ENCODE results near the gene IFNL4. TPM values are rescaled to one million over a fixed set of nuclear protein-coding genes. Genes with fewer than 3 reads are reported as not detected.
A peak's percentile ranks its signal among the peaks of the same experiment; 100 is the strongest.

The IFNL4 gene
- total RNA-seq, 1 experiment from 2014 or later: not detected

GRCh38 chr19:39197808-39198207 lies 50.8 kb downstream of the IFNL4 start:
- no peak overlapping the region for H3K4me2 ChIP-seq (ENCODE audit: insufficient read depth, insufficient read length, low read length)
- H2BK15ac ChIP-seq (ENCODE audit: low read depth, low read length): no peak overlapping the region
- no peaks in the 10 kb centered on the region for H3K79me2 ChIP-seq (ENCODE audit: insufficient read depth, low read length)
- H3K56ac ChIP-seq (ENCODE audit: insufficient read length, low read depth, low read length): no peak overlapping the region
- no peak overlapping the region for H2BK12ac ChIP-seq (ENCODE audit: insufficient read length, low read depth, low read length)
- DNase-seq: no peak
- no peak overlapping the region for H2BK120ac ChIP-seq (ENCODE audit: low read depth, low read length, poor library complexity, severe bottlenecking)
- no peak overlapping the region for H3K18ac ChIP-seq (ENCODE audit: insufficient read length, low read depth, low read length)
- H3K14ac ChIP-seq (ENCODE audit: insufficient read depth, low read length): no peak overlapping the region
- H2BK5ac ChIP-seq (ENCODE audit: insufficient read length, low read length): no peak overlapping the region
- H3K27ac ChIP-seq (ENCODE audit: insufficient read length, low read depth, low read length): no peak overlapping the region
- no peaks in the 10 kb centered on the region for H3K9me3 ChIP-seq (ENCODE audit: control insufficient read depth, low read depth, low read length)
- H3K4me3 Mint-ChIP-seq: peak overlapping the region; percentile 41 to 74; a peak in 4 of 5 replicates
- H3T11ph ChIP-seq (ENCODE audit: low read length): no peak overlapping the region
- WGBS (ENCODE audit: extremely low coverage, insufficient read length, low lambda C conversion rate): no CpG with 5 or more reads among the region's 5 CpGs
- H3K27me3 Mint-ChIP-seq (ENCODE audit: low read depth): peaks cover 78% of the 10 kb centered on the region
- H2AK5ac ChIP-seq (ENCODE audit: insufficient read length, low read length): no peak overlapping the region
- peaks cover 7% of the 10 kb centered on the region for H3K23me2 ChIP-seq (ENCODE audit: insufficient read length, low read depth, low read length, poor library complexity, severe bottlenecking)
- no peaks in the 10 kb centered on the region for H3K79me1 ChIP-seq (ENCODE audit: insufficient read depth, low read depth, low read length, poor library complexity, severe bottlenecking)
- H3K4ac ChIP-seq (ENCODE audit: low read depth, low read length): no peak overlapping the region
- no peaks in the 10 kb centered on the region for H4K20me1 ChIP-seq (ENCODE audit: control insufficient read depth, insufficient read depth, insufficient read length)
- no peak overlapping the region for H4K5ac ChIP-seq (ENCODE audit: insufficient read length, low read depth, low read length)
- no peak overlapping the region for H2AFZ ChIP-seq (ENCODE audit: low read length)
- no peak overlapping the region for H4K91ac ChIP-seq (ENCODE audit: insufficient read length, low read depth, low read length)
- TF ChIP-seq, protein P1, sequence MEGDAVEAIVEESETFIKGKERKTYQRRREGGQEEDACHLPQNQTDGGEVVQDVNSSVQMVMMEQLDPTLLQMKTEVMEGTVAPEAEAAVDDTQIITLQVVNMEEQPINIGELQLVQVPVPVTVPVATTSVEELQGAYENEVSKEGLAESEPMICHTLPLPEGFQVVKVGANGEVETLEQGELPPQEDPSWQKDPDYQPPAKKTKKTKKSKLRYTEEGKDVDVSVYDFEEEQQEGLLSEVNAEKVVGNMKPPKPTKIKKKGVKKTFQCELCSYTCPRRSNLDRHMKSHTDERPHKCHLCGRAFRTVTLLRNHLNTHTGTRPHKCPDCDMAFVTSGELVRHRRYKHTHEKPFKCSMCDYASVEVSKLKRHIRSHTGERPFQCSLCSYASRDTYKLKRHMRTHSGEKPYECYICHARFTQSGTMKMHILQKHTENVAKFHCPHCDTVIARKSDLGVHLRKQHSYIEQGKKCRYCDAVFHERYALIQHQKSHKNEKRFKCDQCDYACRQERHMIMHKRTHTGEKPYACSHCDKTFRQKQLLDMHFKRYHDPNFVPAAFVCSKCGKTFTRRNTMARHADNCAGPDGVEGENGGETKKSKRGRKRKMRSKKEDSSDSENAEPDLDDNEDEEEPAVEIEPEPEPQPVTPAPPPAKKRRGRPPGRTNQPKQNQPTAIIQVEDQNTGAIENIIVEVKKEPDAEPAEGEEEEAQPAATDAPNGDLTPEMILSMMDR (conservative IDR thresholded peaks at IDR 0.05): peak; percentile 42
- H3K27me3 ChIP-seq (ENCODE audit: insufficient read depth, low read length): peaks cover 7% of the 10 kb centered on the region; the same call in 1 of the 2 replicates
- H3K4me1 ChIP-seq (ENCODE audit: insufficient read depth, low read length): no peaks in the 10 kb centered on the region
- no peak overlapping the region for H3K9ac ChIP-seq (ENCODE audit: extremely low read depth, insufficient read length, low read length)
- H4K8ac ChIP-seq (replicated peaks; ENCODE audit: insufficient read length, low read depth, low read length): no peak overlapping the region
- H3K36me3 Mint-ChIP-seq (ENCODE audit: insufficient read depth in 1 of 3, low read depth in 3 of 3): no peaks in the 10 kb centered on the region
- peaks cover 14 to 39% of the 10 kb centered on the region in 2 experiments for H3K4me1 Mint-ChIP-seq
- H3K9me3 Mint-ChIP-seq: no peaks in the 10 kb centered on the region; a peak in 1 of 5 replicates
- H2BK20ac ChIP-seq (ENCODE audit: low read depth, low read length, poor library complexity, severe bottlenecking): no peak overlapping the region
- no peak overlapping the region for H3K27ac Mint-ChIP-seq
- H3K23ac ChIP-seq (ENCODE audit: insufficient read length, low read depth, low read length): no peak overlapping the region
